H9 (cell line): ENCODE results near the gene TADA3. TPM values are rescaled to one million over a fixed set of nuclear protein-coding genes. Genes with fewer than 3 reads are reported as not detected.

Source experiments
- DNase-seq: peaks from one replicate; pipeline ENCODE4 v3.0.0-alpha.2; 2017
- H2AFZ ChIP-seq: one replicate; pipeline ENCODE4 v1.6.1; 2013; ENCODE audit warnings: mild to moderate bottlenecking, low read length, control low read depth, moderate library complexity
- H2AK5ac ChIP-seq: 2 replicates; pipeline ENCODE4 v1.6.1; 2013; ENCODE audit warnings: low read length, control low read depth, mixed read lengths; ENCODE audit not compliant: insufficient read length
- H2BK120ac ChIP-seq: one replicate; pipeline ENCODE4 v1.6.1; 2013; ENCODE audit warnings: low read depth, mild to moderate bottlenecking, low read length, control low read depth, inconsistent platforms; ENCODE audit not compliant: poor library complexity, severe bottlenecking
- H2BK12ac ChIP-seq: 2 replicates; pipeline ENCODE4 v1.6.1; 2013; ENCODE audit warnings: low read length, control low read depth, mixed read lengths, low read depth; ENCODE audit not compliant: insufficient read length
- H2BK15ac ChIP-seq: 2 replicates; pipeline ENCODE4 v1.6.1; 2013; ENCODE audit warnings: low read depth, low read length, control low read depth
- H2BK20ac ChIP-seq: one replicate; pipeline ENCODE4 v1.6.1; 2013; ENCODE audit warnings: low read depth, mild to moderate bottlenecking, low read length, control low read depth, inconsistent platforms; ENCODE audit not compliant: poor library complexity, severe bottlenecking
- H2BK5ac ChIP-seq: 2 replicates; pipeline ENCODE4 v1.6.1; 2013; ENCODE audit warnings: low read length, control low read depth, mixed read lengths; ENCODE audit not compliant: insufficient read length
- H3K14ac ChIP-seq: 2 replicates; pipeline ENCODE4 v1.6.1; 2013; ENCODE audit warnings: low read length, control low read depth; ENCODE audit not compliant: insufficient read depth
- H3K18ac ChIP-seq: 2 replicates; pipeline ENCODE4 v1.6.1; 2013; ENCODE audit warnings: low read depth, mild to moderate bottlenecking, mixed read lengths, low read length, control low read depth; ENCODE audit not compliant: insufficient read length
- H3K23ac ChIP-seq: 2 replicates; pipeline ENCODE4 v1.6.1; 2013; ENCODE audit warnings: low read length, control low read depth, mixed read lengths, low read depth; ENCODE audit not compliant: insufficient read length
- H3K23me2 ChIP-seq: 2 replicates; pipeline ENCODE4 v1.6.1; 2013; ENCODE audit warnings: low read depth, mild to moderate bottlenecking, mixed read lengths, low read length, control low read depth; ENCODE audit not compliant: insufficient read length, poor library complexity, severe bottlenecking
- H3K27ac ChIP-seq: 2 replicates; pipeline ENCODE4 v1.5.1; 2013; ENCODE audit warnings: low read length, control low read depth, mixed read lengths, low read depth; ENCODE audit not compliant: insufficient read length
- H3K27me3 ChIP-seq: 2 replicates; pipeline ENCODE4 v1.6.1; 2013; ENCODE audit warnings: low read length, control low read depth, inconsistent platforms; ENCODE audit not compliant: insufficient read depth
- H3K4ac ChIP-seq: 2 replicates; pipeline ENCODE4 v1.6.1; 2013; ENCODE audit warnings: low read depth, mild to moderate bottlenecking, control low read depth, inconsistent platforms, low read length, moderate library complexity
- H3K4me1 ChIP-seq: 2 replicates; pipeline ENCODE4 v1.6.1; 2013; ENCODE audit warnings: low read length, control low read depth, inconsistent platforms; ENCODE audit not compliant: insufficient read depth
- H3K4me2 ChIP-seq: 2 replicates; pipeline ENCODE4 v1.6.1; 2013; ENCODE audit warnings: low read length, control low read depth, mixed read lengths; ENCODE audit not compliant: insufficient read length, insufficient read depth
- H3K56ac ChIP-seq: 2 replicates; pipeline ENCODE4 v1.6.1; 2013; ENCODE audit warnings: low read depth, mild to moderate bottlenecking, mixed read lengths, low read length, control low read depth; ENCODE audit not compliant: insufficient read length
- H3K79me1 ChIP-seq: 2 replicates; pipeline ENCODE4 v1.6.1; 2013; ENCODE audit warnings: low read depth, mild to moderate bottlenecking, moderate library complexity, low read length, control low read depth, inconsistent platforms; ENCODE audit not compliant: insufficient read depth, poor library complexity, severe bottlenecking
- H3K79me2 ChIP-seq: 2 replicates; pipeline ENCODE4 v1.6.1; 2013; ENCODE audit warnings: low read length, control low read depth, inconsistent platforms; ENCODE audit not compliant: insufficient read depth
- H3K9ac ChIP-seq: 2 replicates; pipeline ENCODE4 v1.6.1; 2013; ENCODE audit warnings: low read length, control low read depth, mixed read lengths; ENCODE audit not compliant: insufficient read length; ENCODE audit errors: extremely low read depth
- H3K9me3 ChIP-seq: one replicate; pipeline ENCODE4 v1.6.1; 2013; ENCODE audit warnings: low read depth, low read length, inconsistent platforms; ENCODE audit not compliant: control insufficient read depth
- H3T11ph ChIP-seq: one replicate; pipeline ENCODE4 v1.6.1; 2013; ENCODE audit warnings: mild to moderate bottlenecking, low read length, control low read depth, inconsistent platforms
- H4K20me1 ChIP-seq: one replicate; pipeline ENCODE4 v1.6.1; 2013; ENCODE audit not compliant: control insufficient read depth, insufficient read length, insufficient read depth
- H4K5ac ChIP-seq: 2 replicates; pipeline ENCODE4 v1.6.1; 2013; ENCODE audit warnings: low read depth, mild to moderate bottlenecking, mixed read lengths, low read length, control low read depth; ENCODE audit not compliant: insufficient read length
- H4K8ac ChIP-seq: replicated peaks from 2 replicates; pipeline ENCODE4 v1.6.1; 2013; ENCODE audit warnings: low read length, control low read depth, mixed read lengths, low read depth; ENCODE audit not compliant: insufficient read length
- H4K91ac ChIP-seq: 2 replicates; pipeline ENCODE4 v1.6.1; 2013; ENCODE audit warnings: low read depth, mild to moderate bottlenecking, moderate library complexity, mixed read lengths, low read length, control low read depth; ENCODE audit not compliant: insufficient read length
- H3K27ac Mint-ChIP-seq, 3 experiments: 2 replicates in 2 of 3; 3 replicates in 1 of 3; pipeline ENCODE4 v1.8.0; 2020 to 2021; ENCODE audit warnings: mixed read lengths in 3 of 3, mild to moderate bottlenecking in 1 of 3, moderate library complexity in 1 of 3
- H3K27me3 Mint-ChIP-seq: 2 replicates; pipeline ENCODE4 v1.8.0; 2021; ENCODE audit warnings: low read depth, mild to moderate bottlenecking, moderate library complexity, mixed read lengths
- H3K36me3 Mint-ChIP-seq, 3 experiments: 2 replicates in 2 of 3; 3 replicates in 1 of 3; pipeline ENCODE4 v1.8.0; 2020 to 2021; ENCODE audit warnings: low read depth in 3 of 3, mixed read lengths in 3 of 3; ENCODE audit not compliant: insufficient read depth in 1 of 3
- H3K4me1 Mint-ChIP-seq, 2 experiments: 2 replicates each; pipeline ENCODE4 v1.8.0; 2020; ENCODE audit warnings: mixed read lengths in 2 of 2
- H3K4me3 Mint-ChIP-seq, 2 experiments: 2 replicates in 1 of 2; 3 replicates in 1 of 2; pipeline ENCODE4 v1.8.0; 2020 to 2021; ENCODE audit warnings: mild to moderate bottlenecking in 2 of 2, mixed read lengths in 2 of 2, moderate library complexity in 1 of 2
- H3K9me3 Mint-ChIP-seq, 2 experiments: 2 replicates in 1 of 2; 3 replicates in 1 of 2; pipeline ENCODE4 v1.8.0; 2020; ENCODE audit warnings: mild to moderate bottlenecking in 2 of 2, mixed read lengths in 2 of 2, moderate library complexity in 1 of 2
- CTCF ChIP-seq: fragments of 200-600 bp; sonication (generic); conservative IDR thresholded peaks from 3 replicates; pipeline ENCODE4 v1.8.0; 2021; ENCODE audit warnings: antibody characterized with exemption, mild to moderate bottlenecking
- WGBS: extraction: QIAGEN DNeasy Blood & Tissue Kit; methylation state at CpG from one replicate; pipeline ENCODE4 v1.1.7; 2013; ENCODE audit warnings: missing lambda C conversion rate, low lambda C conversion rate, mixed read lengths; ENCODE audit not compliant: insufficient read length; ENCODE audit errors: extremely low coverage; 5-methylcytosine and 5-hydroxymethylcytosine counted together
- total RNA-seq: library from RNA; stranded (reverse); gene quantifications from 2 replicates; pipeline ENCODE4 v1.2.1, GENCODE V29; 2021

TADA3 gene
- total RNA-seq, 1 experiment from 2014 or later: 49.8 TPM

DNA sequence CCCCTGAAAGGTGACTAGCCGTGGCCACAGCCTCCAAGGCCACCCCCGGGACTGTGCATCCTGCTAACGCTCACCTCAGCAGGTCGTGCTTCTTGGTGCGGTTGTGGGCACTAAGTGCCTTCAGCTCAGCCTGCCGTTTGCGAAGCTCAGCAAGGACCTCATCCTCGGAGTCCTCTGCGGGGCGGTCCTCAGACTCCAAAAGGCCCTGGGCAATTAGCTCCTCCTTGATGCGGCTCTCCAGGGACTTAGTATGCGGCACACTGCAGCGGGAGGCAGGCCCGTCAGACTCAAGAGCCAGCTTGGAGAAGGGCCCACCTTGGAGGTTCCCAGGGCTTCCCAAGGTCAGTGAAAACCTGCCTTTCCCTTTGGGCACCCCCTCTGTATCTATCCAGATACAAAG lies 8.3 kb downstream of the TADA3 start:
- no peak overlapping the region for H3K14ac ChIP-seq
- H3K23ac ChIP-seq: no peak overlapping the region
- peaks cover 23 to 78% (median 70%) of the 10 kb centered on the region in 3 experiments; a peak in 6 of 7 replicates for H3K36me3 Mint-ChIP-seq
- H2BK15ac ChIP-seq: no peak overlapping the region
- no peak overlapping the region for H3K56ac ChIP-seq
- no peak overlapping the region for H3K4me2 ChIP-seq
- H3K79me2 ChIP-seq: no peaks in the 10 kb centered on the region
- WGBS: no CpG with 5 or more reads among the region's 14 CpGs
- H2BK20ac ChIP-seq: no peak overlapping the region
- H3K9me3 ChIP-seq: no peaks in the 10 kb centered on the region
- H3K23me2 ChIP-seq: no peaks in the 10 kb centered on the region
- H3K27me3 ChIP-seq: no peaks in the 10 kb centered on the region
- no peak overlapping the region for H2BK12ac ChIP-seq
- no peak overlapping the region for H3K27ac ChIP-seq
- H3K18ac ChIP-seq: no peak overlapping the region
- H3K27ac Mint-ChIP-seq: no peak overlapping the region
- no peaks in the 10 kb centered on the region for H3K79me1 ChIP-seq
- H3K4ac ChIP-seq: no peak overlapping the region
- no peak overlapping the region for H4K91ac ChIP-seq
- no peaks in the 10 kb centered on the region for H4K20me1 ChIP-seq
- no peak overlapping the region for H2AK5ac ChIP-seq
- H3K27me3 Mint-ChIP-seq: no peaks in the 10 kb centered on the region
- H3T11ph ChIP-seq: no peak overlapping the region
- H4K5ac ChIP-seq: no peak overlapping the region
- H2BK5ac ChIP-seq: no peak overlapping the region
- H3K9ac ChIP-seq: no peak overlapping the region
- no peak overlapping the region for H2BK120ac ChIP-seq
- H2AFZ ChIP-seq: no peak overlapping the region
- H3K4me3 Mint-ChIP-seq: no peak overlapping the region
- no peak overlapping the region for H4K8ac ChIP-seq
- TF ChIP-seq CTCF: no peak
- peaks cover 3 to 6% of the 10 kb centered on the region in 2 experiments; a peak in 3 of 4 replicates for H3K4me1 Mint-ChIP-seq
- DNase-seq: no peak
- H3K4me1 ChIP-seq: no peaks in the 10 kb centered on the region
- no peaks in the 10 kb centered on the region for H3K9me3 Mint-ChIP-seq
